Epithelial cell of proximal tubule (primary cell): ENCODE data around the gene DICER1. TPM values are rescaled to one million over a fixed set of nuclear protein-coding genes. Genes with fewer than 3 reads are reported as not detected.

Source experiments
- DNase-seq: peaks from one replicate; pipeline ENCODE4 v3.0.0-alpha.2; 2011; ENCODE audit warnings: low read depth
- H3K4me3 ChIP-seq: 2 replicates; pipeline ENCODE4 v1.5.1; 2011; ENCODE audit warnings: low read depth, mild to moderate bottlenecking, low read length
- CTCF ChIP-seq: conservative IDR thresholded peaks from 2 replicates; pipeline ENCODE4 v1.5.1; 2012; ENCODE audit warnings: low read depth, mild to moderate bottlenecking, low read length
- total RNA-seq: library from RNA; depleted of rRNA; stranded (reverse); fragments of >200 nt; gene quantifications from 2 replicates; pipeline ENCODE4 v1.2.3, GENCODE V29; 2015

DICER1 gene
- total RNA-seq, 1 donor from 2014 or later: 27.4 TPM

GRCh38 chr14:95075789-95076188 lies 81.5 kb downstream of the DICER1 start:
- no peak overlapping the region for H3K4me3 ChIP-seq
- no peak for TF ChIP-seq CTCF
- no peak for DNase-seq

DNA sequence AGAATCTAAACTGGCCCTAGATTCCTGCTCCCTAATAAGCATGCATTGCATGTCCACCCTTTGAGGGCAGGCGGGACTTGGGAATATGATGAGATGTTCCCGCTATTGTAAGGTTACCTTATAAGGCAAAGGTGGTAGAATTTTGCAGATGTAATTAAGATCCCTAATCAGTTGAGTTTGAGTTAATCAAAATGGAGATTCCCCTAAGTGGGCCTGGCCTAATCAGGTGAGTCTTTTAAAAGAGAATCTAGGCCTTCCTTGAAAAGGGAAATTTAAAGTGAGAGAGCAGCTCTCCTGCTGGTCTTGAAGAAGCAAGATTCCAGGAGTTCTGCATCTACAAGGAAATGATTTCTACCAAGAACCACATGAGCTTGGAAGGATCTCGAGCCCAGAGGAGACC lies 83.4 kb downstream of the DICER1 start:
- DNase-seq: no peak
- H3K4me3 ChIP-seq: no peak overlapping the region
- TF ChIP-seq CTCF: no peak

DNA sequence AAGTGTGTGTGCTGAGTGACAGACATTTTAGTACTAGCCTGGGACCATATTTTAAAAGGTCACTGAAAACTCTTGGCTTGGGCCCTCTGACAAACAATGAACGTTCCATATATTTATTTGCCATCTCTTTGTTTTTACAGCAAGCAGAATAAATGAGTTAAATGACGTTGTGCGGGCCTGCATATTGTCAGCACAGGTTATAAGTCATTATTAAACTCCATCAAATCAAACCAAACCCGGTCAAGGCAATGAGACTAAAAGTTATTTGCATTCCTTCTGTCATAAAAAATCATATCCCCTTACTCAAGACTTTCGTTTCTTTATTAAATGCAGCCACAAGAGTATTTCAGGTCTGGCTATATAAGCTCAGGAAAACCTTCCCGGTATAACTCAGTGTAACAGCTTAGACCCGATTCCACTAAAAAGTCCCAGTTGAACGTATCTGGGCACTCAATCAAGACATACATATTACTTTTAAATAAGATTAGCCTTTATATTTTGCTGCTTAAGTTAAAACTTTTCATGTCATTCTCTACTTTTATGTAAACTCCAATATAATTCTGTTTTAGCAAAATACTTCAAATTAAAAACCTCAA lies 84.9 kb downstream of the DICER1 start:
- no peak for TF ChIP-seq CTCF
- no peak for DNase-seq
- no peak overlapping the region for H3K4me3 ChIP-seq

DNA sequence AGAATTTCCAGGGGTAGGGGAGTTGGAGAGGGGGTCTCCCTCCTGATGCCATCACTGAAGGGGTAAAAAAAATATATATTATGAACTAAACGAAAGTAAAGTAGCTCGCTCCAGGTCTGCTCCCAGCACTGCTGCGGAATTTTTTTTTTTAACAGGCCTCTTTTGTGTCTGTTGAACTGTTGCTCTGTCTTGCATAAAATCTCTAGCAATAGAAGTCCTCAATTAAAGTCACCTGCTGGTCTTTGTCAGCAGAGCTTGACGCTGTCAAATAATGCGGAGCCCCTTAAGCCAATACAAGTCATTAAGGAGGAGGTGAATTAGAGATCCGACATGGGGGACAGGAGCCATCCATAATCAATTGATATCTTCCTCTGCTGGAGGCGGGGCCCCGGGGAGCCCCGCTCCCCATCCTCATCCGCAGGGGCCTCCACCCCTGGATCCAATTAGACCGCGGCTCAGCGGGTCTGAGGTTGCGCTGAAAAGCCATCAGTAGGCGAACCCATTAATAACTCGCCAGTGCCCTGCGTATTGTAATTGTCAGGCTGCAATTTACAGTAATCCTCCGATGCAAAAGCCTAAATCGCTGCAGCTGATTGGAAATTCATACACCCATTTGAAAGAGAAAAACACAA lies 85.6 kb downstream of the DICER1 start:
- no peak for DNase-seq
- H3K4me3 ChIP-seq: no peak overlapping the region
- no peak for TF ChIP-seq CTCF

DNA sequence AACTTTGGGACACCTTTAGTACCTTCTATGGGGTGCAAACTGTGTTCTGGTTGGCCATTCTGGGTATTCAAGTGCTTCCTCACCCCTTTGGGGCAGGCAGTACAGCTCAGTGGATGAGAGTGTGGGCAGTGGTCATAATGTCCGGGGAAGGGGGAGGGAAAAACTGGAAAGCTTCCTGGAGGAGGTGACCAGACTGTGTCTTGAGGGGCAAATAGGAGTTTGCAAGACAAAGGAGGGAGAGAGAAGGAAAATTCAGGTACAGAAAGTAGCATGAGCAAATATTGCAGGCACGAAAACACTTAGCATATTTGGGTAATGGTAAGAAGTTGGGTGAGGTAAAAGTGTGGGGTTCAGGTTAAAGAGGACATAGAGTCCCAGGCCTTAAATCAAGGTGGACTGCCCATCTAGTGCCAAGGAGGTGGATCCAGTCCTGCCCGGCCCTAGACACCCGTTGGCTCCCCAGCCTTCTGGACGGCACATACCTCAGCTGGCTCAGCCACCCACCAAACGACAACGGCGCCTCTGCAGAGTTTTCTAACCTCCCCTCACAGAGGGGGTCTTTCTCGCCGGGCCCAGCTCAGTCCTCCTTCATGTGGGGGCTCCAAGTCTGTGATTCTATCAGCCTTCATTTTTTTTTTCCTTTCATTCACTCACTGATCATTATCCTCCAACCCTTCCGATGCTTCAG lies 86.4 kb downstream of the DICER1 start:
- no peak overlapping the region for H3K4me3 ChIP-seq
- no peak for TF ChIP-seq CTCF
- DNase-seq: no peak

DNA sequence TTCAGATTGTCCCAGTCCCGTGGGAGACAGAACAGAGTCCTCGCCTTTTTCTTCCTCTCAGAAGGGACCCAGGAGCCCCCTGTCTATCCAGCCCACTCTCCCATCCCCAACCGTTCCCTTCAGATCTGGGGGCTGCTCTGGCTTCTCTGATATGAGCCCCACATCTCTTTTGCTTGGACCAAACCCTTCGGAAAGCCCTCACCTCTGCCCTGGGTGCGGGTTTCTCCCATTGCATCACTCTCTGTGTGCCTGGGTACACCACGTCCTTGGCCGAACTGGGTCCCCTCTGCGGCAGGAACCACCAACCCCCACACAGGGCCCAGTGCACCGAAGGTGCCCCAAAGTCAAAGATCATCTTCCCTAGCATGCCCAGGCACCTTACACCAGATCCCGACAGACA lies 87.8 kb downstream of the DICER1 start:
- DNase-seq: no peak
- H3K4me3 ChIP-seq: no peak overlapping the region
- no peak for TF ChIP-seq CTCF
